Kidney (tissue), 14 donors: ENCODE measurements around the gene TTLL8. TPM values are rescaled to one million over a fixed set of nuclear protein-coding genes. Genes with fewer than 3 reads are reported as not detected.

Experiments used
- DNase-seq, 5 donors: peaks; one replicate each; pipeline ENCODE4 v3.0.0-alpha.2; 2013 to 2020
- FAIRE-seq: peaks from 2 replicates; lab custom pipeline; 2012; peaks lifted over from hg19 to GRCh38; lab: Jason Lieb, UNC
- H3K27ac ChIP-seq, 2 donors: one replicate each; pipeline ENCODE4 v1.7.0; 2013; ENCODE audit warnings: low read depth in 2 of 2, low read length in 2 of 2, inconsistent platforms in 1 of 2
- H3K27me3 ChIP-seq: one replicate; pipeline ENCODE4 v1.7.1; 2013; ENCODE audit warnings: low read length, inconsistent platforms; ENCODE audit not compliant: control insufficient read depth, insufficient read depth
- H3K36me3 ChIP-seq, 3 donors: one replicate each; pipeline versions ENCODE4 v1.7.0 to v1.7.1; 2013; ENCODE audit warnings: low read length in 3 of 3, control low read depth in 1 of 3, inconsistent platforms in 1 of 3; ENCODE audit not compliant: insufficient read depth in 3 of 3, control insufficient read depth in 2 of 3
- H3K4me1 ChIP-seq, 3 donors: one replicate each; pipeline versions ENCODE4 v1.7.0 to v1.7.1; 2013; ENCODE audit warnings: low read length in 3 of 3, inconsistent platforms in 1 of 3, low read depth in 1 of 3; ENCODE audit not compliant: control insufficient read depth in 2 of 3, insufficient read depth in 2 of 3
- H3K4me3 ChIP-seq, 3 donors: one replicate each; pipeline versions ENCODE4 v1.7.0 to v1.8.1; 2013; ENCODE audit warnings: low read length in 3 of 3, control low read depth in 1 of 3, inconsistent platforms in 1 of 3
- H3K9ac ChIP-seq, 3 donors: one replicate each; pipeline versions ENCODE4 v1.7.0 to v1.7.1; 2013; ENCODE audit warnings: low read length in 3 of 3, control low read depth in 1 of 3, inconsistent platforms in 1 of 3
- H3K9me3 ChIP-seq, 3 donors: one replicate each; pipeline versions ENCODE4 v1.7.0 to v1.7.1; 2013; ENCODE audit warnings: low read length in 3 of 3, control low read depth in 1 of 3, inconsistent platforms in 1 of 3; ENCODE audit not compliant: control insufficient read depth in 2 of 3, insufficient read depth in 1 of 3
- CTCF ChIP-seq: IDR thresholded peaks from 3 replicates; pipeline ENCODE4 v1.5.1; 2012; ENCODE audit warnings: mild to moderate bottlenecking, moderate library complexity, borderline replicate concordance; ENCODE audit not compliant: insufficient read depth; ENCODE audit errors: extremely low read depth
- intact Hi-C: fragments of 100-400 bp; cut with DNase I; formaldehyde crosslinking; loops from one replicate; pipeline ENCODE4 v1.11.1; 2022
- polyA plus RNA-seq: library from polyadenylated mRNA; stranded (reverse); fragments of 350-450 nt; fragmentation: Illumina TruSeq; extraction: RNeasy Lipid Tissue Mini Kit (QIAGEN cat#74804); gene quantifications from one replicate; pipeline ENCODE4 v1.2.3, GENCODE V29; 2014; ENCODE audit warnings: low read depth, low replicate concordance; ENCODE audit not compliant: insufficient read depth
- total RNA-seq: library from RNA; stranded (reverse); fragmentation: NEBNext Ultra II Directional; extraction: Animal tissue kit (Norgen Biotek cat#: 25700); gene quantifications from one replicate; pipeline ENCODE4 v1.2.1, GENCODE V29; 2021
- donor health status: control.
- donor health status: control.
- donor health status: control.
- donor health status: control.
- donor health status: control.
- donor health status: DM: yes; HTN: yes; CAD: no.
- donor health status: Normal renal cell carcinoma (clear cell type).

TTLL8 gene
- total and polyA plus RNA-seq, 2 donors from 2014 or later = not detected

- Histone ChIP-seq H3K9me3 (no peaks in the 10 kb centered on the region), H3K9ac (no peak overlapping the region), H3K27me3 (no peaks in the 10 kb centered on the region), H3K4me1 (no peaks in the 10 kb centered on the region), H3K4me3 (no peak overlapping the region), H3K27ac (no peak overlapping the region), H3K36me3 (no peaks in the 10 kb centered on the region)
- intact Hi-C loops = no loop called here
- TF ChIP-seq CTCF = no peak
- FAIRE-seq = no peak
- peak in 1 of 5 donors; percentile 58 for DNase-seq
Measured at GRCh38 chr22:50076646-50077535, 18.8 kb upstream of the TTLL8 start.

- peak in 2 of 5 donors; percentile 23 to 60 for DNase-seq
- no peaks in the 10 kb centered on the region for H3K9me3 ChIP-seq
- intact Hi-C loops = no loop called here
Measured at GRCh38 chr22:50074551-50075530, 16.7 kb upstream of the TTLL8 start.

GRCh38 chr22:50074056-50074455 lies 16.0 kb upstream of the TTLL8 start:
- H3K9me3 ChIP-seq = no peaks in the 10 kb centered on the region
- H3K36me3 ChIP-seq = no peaks in the 10 kb centered on the region
- no peak overlapping the region for H3K9ac ChIP-seq
- DNase-seq (peak in 1 of 5 donors; percentile 39), FAIRE-seq (no peak)
- H3K4me3 ChIP-seq = no peak overlapping the region
- no peak overlapping the region for H3K27ac ChIP-seq
- intact Hi-C loops = no loop called here
- H3K27me3 ChIP-seq = no peaks in the 10 kb centered on the region
- H3K4me1 ChIP-seq = no peaks in the 10 kb centered on the region
- TF ChIP-seq CTCF = no peak

More at GRCh38 chr22:50074551-50075530, 16.7 kb upstream of the TTLL8 start:
- Histone ChIP-seq H3K4me3 (no peak overlapping the region), H3K4me1 (no peaks in the 10 kb centered on the region), H3K27ac (no peak overlapping the region), H3K36me3 (no peaks in the 10 kb centered on the region), H3K27me3 (no peaks in the 10 kb centered on the region), H3K9ac (no peak overlapping the region)
- no peak for FAIRE-seq
- no peak for TF ChIP-seq CTCF
